NCI-H774 (cell line): ENCODE data around the gene DUSP14.
"Not testable (repeated sequence)": the region's sequence is repeated elsewhere in the genome, so short reads cannot be mapped to it uniquely, and the experiment has no call there.

Source experiments
- DNase-seq: peaks from one replicate; lab custom pipeline; 2025; lab: John Stamatoyannopoulos, UW

DUSP14 gene

GRCh38 chr17:37489197-37490001, at the start of gene DUSP14:
TSS of gene DUSP14 (plus strand) at chr17:37489891. CDS start at chr17:37512273, 22,382 bp downstream.
- DNase-seq = peak; percentile 97

- DNase-seq = no peak
Observed at GRCh38 chr17:37440424-37440823, 49.3 kb upstream of the DUSP14 start.

GRCh38 chr17:37441369-37442014, 48.2 kb upstream of the DUSP14 start:
- not testable (repeated sequence) for DNase-seq

- peak; percentile 20 for DNase-seq
Observed at GRCh38 chr17:37446027-37446426, 43.7 kb upstream of the DUSP14 start.

GRCh38 chr17:37447641-37448040, 42.0 kb upstream of the DUSP14 start:
- DNase-seq = no peak

- no peak for DNase-seq
Observed at GRCh38 chr17:37450112-37450511, 39.6 kb upstream of the DUSP14 start.

GRCh38 chr17:37457801-37458200, 31.9 kb upstream of the DUSP14 start:
- not testable (repeated sequence) for DNase-seq

- no peak for DNase-seq
Observed at GRCh38 chr17:37458805-37459204, 30.9 kb upstream of the DUSP14 start.

- no peak for DNase-seq
Observed at GRCh38 chr17:37461668-37462067, 28.0 kb upstream of the DUSP14 start.

GRCh38 chr17:37462492-37462891, 27.2 kb upstream of the DUSP14 start:
- no peak for DNase-seq

GRCh38 chr17:37463039-37463438, 26.7 kb upstream of the DUSP14 start:
- no peak for DNase-seq

GRCh38 chr17:37465069-37465616, 24.5 kb upstream of the DUSP14 start:
- no peak for DNase-seq

- no peak for DNase-seq
Observed at GRCh38 chr17:37466471-37466870, 23.2 kb upstream of the DUSP14 start.

GRCh38 chr17:37470181-37470580, 19.5 kb upstream of the DUSP14 start:
- DNase-seq = no peak

- no peak for DNase-seq
Observed at GRCh38 chr17:37475731-37476420, 13.8 kb upstream of the DUSP14 start.

- no peak for DNase-seq
Observed at GRCh38 chr17:37476431-37477120, 13.1 kb upstream of the DUSP14 start.

GRCh38 chr17:37478187-37478586, 11.5 kb upstream of the DUSP14 start:
- DNase-seq = no peak

GRCh38 chr17:37479025-37479424, 10.7 kb upstream of the DUSP14 start:
- no peak for DNase-seq

- no peak for DNase-seq
Observed at GRCh38 chr17:37480427-37480826, 9.3 kb upstream of the DUSP14 start.

GRCh38 chr17:37481001-37481665, 8.6 kb upstream of the DUSP14 start:
- no peak for DNase-seq

GRCh38 chr17:37483311-37484039, 6.2 kb upstream of the DUSP14 start:
- DNase-seq = no peak
